Measurements from ENCODE around the gene DPH2.

DNA sequence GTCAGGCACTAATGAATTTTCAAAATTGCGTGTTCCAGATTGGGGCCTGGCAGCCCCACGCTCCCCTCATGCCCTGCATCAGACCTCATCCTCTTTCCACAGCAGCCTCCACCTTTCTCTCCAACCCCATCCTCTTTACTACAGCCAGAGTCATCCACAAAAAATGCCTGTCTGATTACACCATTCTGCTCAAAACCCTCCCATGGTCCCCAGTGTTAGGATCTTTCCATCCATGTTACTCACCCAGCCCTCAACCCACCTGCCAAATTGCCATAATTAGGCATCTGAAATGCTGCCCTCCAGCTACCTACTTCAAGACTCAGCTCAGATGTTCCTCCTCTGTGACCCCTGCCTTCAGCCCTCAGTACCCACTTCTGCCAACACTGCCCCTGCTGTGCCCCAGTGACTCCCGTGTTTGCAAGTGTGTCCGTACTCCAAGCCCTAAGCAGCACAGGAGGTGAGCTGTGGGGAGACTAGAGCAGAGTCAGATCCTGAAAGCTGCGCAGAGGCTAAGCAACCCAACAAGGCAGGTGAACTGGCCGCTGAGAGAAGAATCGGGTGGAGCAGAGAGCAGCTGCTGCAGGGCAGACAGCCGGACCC lies 36.9 kb upstream of the DPH2 start:
- TF ChIP-seq POLR2A (IDR thresholded peaks at IDR 0.05): no peak
- TF ChIP-seq, protein P1, sequence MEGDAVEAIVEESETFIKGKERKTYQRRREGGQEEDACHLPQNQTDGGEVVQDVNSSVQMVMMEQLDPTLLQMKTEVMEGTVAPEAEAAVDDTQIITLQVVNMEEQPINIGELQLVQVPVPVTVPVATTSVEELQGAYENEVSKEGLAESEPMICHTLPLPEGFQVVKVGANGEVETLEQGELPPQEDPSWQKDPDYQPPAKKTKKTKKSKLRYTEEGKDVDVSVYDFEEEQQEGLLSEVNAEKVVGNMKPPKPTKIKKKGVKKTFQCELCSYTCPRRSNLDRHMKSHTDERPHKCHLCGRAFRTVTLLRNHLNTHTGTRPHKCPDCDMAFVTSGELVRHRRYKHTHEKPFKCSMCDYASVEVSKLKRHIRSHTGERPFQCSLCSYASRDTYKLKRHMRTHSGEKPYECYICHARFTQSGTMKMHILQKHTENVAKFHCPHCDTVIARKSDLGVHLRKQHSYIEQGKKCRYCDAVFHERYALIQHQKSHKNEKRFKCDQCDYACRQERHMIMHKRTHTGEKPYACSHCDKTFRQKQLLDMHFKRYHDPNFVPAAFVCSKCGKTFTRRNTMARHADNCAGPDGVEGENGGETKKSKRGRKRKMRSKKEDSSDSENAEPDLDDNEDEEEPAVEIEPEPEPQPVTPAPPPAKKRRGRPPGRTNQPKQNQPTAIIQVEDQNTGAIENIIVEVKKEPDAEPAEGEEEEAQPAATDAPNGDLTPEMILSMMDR (IDR thresholded peaks at IDR 0.05): no peak

Data from gastroesophageal sphincter (tissue), 3 donors.